Adipocyte (in vitro differentiated cells): ENCODE results near the gene CR1.

Experiments used
- DNase-seq: peaks from one replicate; pipeline ENCODE4 v3.0.0-alpha.2; 2015; ENCODE audit warnings: low read depth
- H3K27me3 ChIP-seq: replicated peaks from 2 replicates; pipeline ENCODE4 v1.7.0; 2013; ENCODE audit warnings: mild to moderate bottlenecking, low read length, moderate library complexity; ENCODE audit not compliant: control insufficient read depth, insufficient read depth
- H3K36me3 ChIP-seq: 2 replicates; pipeline ENCODE4 v1.7.0; 2013; ENCODE audit warnings: low read length, mild to moderate bottlenecking, moderate library complexity; ENCODE audit not compliant: control insufficient read depth, insufficient read depth, severe bottlenecking
- H3K4me1 ChIP-seq: 2 replicates; pipeline ENCODE4 v1.7.0; 2013; ENCODE audit warnings: mild to moderate bottlenecking, low read length, moderate library complexity; ENCODE audit not compliant: control insufficient read depth, insufficient read depth
- H3K4me3 ChIP-seq: 2 replicates; pipeline ENCODE4 v1.7.0; 2013; ENCODE audit warnings: mild to moderate bottlenecking, low read length, moderate library complexity
- H3K9ac ChIP-seq: 2 replicates; pipeline ENCODE4 v1.7.0; 2013; ENCODE audit warnings: mild to moderate bottlenecking, low read length, moderate library complexity
- H3K9me3 ChIP-seq: 2 replicates; pipeline ENCODE4 v1.7.0; 2013; ENCODE audit warnings: mild to moderate bottlenecking, low read length, moderate library complexity; ENCODE audit not compliant: control insufficient read depth

The CR1 gene

DNA sequence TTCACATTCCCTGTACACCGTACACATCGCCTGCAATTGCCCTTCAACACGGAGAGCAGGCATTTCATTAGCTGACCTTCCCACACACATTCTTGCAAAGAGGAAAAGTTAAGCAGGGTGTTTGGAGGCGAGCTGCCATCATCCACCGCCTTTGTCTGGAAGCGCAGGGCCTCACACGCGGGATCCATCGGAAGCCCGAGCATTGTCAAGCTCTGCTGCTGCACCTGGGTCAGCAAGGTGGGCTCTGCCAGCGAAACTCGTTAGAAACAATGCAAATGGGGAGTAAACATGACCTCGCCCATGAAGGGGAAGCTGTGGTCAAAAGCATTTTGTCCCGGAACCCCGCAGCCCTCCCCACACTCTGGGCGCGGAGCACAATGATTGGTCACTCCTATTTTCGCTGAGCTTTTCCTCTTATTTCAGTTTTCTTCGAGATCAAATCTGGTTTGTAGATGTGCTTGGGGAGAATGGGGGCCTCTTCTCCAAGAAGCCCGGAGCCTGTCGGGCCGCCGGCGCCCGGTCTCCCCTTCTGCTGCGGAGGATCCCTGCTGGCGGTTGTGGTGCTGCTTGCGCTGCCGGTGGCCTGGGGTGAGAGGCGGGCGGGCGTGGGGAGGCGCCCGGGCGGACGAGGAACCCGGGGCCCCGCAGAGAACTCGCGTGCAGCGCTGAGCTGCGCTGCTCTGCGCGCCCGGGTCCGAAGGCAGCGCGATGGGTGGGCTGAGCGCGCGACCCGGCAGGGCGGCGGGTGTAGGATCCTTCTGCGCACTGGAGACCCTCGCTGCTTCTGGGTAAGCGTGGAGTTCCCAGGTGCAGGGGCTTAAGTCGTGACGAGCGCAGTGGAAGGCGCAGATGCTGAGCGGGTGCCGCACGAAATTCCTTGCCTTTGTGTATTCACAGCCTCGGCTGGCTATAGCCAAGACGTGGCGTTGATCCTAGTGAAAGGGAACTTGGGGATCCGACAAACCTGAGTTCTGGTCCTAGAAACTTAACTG lies at the start of gene CR1:
Gene CR1, plus strand, starts transcription at position 357 of the 992 bp plus-strand sequence. Its CDS starts 111 bp downstream, at position 468.
- Histone ChIP-seq H3K4me1 (peaks cover 9% of the 10 kb centered on the region), H3K4me3 (peak within 1 kb of the TSS; percentile 45), H3K9me3 (no peaks in the 10 kb centered on the region), H3K9ac (no peak within 1 kb of the TSS), H3K36me3 (no peaks in the 10 kb centered on the region), H3K27me3 (peaks cover 62% of the 10 kb centered on the region)
- DNase-seq: peak; percentile 25

DNA sequence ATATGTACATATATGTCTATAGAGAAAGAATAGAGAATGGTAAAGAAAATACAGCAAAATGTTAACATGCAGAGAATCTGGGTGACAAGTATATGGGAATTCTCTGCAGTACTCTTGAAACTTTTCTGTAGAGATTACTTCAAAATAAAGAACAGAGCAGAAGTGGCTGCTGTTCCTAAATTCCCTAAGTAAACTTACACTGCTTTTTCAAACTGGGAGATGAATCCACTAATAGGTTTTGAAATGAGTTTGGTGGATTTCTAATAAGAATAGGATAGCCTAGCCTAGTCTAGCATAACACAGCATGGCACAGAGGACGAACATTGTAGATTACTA lies 42.3 kb upstream of the CR1 start:
- DNase-seq: no peak
- Histone ChIP-seq H3K27me3 (peaks cover 74% of the 10 kb centered on the region), H3K9me3 (peaks cover 3% of the 10 kb centered on the region), H3K36me3 (no peaks in the 10 kb centered on the region), H3K4me3 (peak overlapping the region; percentile 69), H3K4me1 (peaks cover 9% of the 10 kb centered on the region), H3K9ac (no peak overlapping the region)

DNA sequence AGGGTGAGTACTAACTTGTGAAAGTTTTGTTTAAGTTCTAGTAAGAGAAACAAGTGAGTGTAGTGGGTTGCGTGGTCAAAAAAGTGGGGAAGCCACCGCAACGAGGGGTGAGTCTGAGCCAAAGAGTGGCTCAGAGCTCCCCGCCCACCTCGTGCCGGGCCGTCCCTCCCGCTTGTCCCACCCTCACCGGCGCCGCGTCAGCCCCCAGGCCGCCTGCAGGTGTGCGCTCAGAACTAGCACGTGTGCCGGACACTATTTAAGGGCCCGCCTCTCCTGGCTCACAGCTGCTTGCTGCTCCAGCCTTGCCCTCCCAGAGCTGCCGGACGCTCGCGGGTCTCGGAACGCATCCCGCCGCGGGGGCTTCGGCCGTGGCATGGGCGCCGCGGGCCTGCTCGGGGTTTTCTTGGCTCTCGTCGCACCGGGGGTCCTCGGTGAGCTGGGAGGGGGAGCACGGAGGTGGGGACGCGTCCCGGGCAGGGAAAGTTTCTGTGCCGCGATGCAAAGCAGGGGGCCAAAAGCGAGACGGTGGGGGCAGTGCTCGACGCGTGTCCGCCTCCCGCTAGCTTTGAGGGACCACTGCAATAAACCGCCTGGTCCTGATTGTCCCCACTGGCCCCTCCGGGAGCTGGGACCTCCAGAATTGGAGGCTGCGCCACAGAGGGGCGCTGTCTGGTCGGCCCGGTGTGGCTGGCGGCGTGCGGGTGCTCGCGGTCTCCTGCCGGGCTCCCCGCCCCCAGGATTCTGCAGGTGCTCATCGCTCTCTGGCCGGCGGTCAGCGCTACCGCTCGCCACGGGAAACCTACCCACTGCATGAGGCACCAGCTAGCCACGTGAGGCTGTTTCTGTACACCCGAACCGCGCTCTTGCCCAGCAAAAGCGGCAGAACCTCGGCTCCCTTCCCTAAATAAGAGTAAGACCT lies 41.7 kb upstream of the CR1 start, which contains the start of gene CR2:
Gene CR2, plus strand, starts transcription at position 283 of the 919 bp plus-strand sequence. Its CDS starts 91 bp downstream, at position 374.
- peaks cover 74% of the 10 kb centered on the region for H3K27me3 ChIP-seq

DNA sequence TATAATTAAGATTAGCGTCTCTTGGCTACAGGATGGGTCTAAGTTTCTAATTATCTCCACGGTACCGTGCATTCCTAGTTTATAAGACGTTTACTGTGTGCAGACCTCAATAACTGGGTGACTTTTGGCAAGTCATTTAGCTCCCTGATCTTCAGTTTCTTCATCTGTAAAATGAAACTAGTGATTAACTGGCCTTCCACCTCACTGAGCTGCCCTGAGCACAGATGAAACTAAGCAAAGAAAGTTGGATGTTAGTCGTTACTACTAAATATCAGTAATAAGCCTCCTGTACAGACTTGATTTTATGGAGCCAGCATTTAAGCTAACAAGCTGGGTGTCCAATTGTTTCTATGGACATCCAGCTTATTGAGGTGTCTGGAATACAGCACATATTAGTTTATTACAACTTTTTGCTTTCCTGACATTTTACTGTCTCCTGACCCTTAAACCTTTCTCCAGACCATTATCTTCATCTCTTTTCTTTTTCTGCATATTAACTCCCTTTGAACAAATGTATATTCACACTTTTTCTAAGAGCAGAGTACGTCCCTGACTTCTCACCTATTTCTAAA lies 40.7 kb upstream of the CR1 start:
- Histone ChIP-seq H3K4me1 (peaks cover 9% of the 10 kb centered on the region), H3K9ac (no peak overlapping the region), H3K9me3 (peaks cover 3% of the 10 kb centered on the region), H3K36me3 (no peaks in the 10 kb centered on the region), H3K4me3 (peak overlapping the region; percentile 69), H3K27me3 (peaks cover 72% of the 10 kb centered on the region)
- no peak for DNase-seq

More for the DNA sequence above, 41.7 kb upstream of the CR1 start, which contains the start of gene CR2:
- peak; percentile 13 for DNase-seq
- H3K4me3 ChIP-seq: peak within 1 kb of the TSS; percentile 69
- H3K9me3 ChIP-seq: peaks cover 3% of the 10 kb centered on the region
- H3K36me3 ChIP-seq: no peaks in the 10 kb centered on the region
- peaks cover 9% of the 10 kb centered on the region for H3K4me1 ChIP-seq
- no peak within 1 kb of the TSS for H3K9ac ChIP-seq

DNA sequence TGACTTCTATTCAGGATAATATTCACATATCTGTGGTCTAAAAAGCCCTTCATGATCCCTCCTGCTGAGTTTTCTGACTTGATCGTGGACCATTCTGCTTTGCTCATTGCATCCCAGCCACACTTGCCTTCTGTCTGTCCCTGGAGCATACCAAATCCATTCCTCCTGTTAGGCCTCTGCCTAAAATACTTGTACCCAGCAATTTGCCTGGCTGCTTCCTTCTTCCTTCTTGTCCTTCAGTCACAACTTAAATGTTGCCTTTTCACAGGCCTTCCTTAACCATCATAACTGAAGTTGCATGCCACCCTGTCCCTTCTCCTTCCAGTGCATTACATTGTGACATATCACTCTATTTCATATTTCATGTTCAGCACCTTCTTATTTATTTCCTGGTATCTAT lies 37.5 kb upstream of the CR1 start:
- H3K4me1 ChIP-seq: peaks cover 18% of the 10 kb centered on the region
- H3K27me3 ChIP-seq: peaks cover 54% of the 10 kb centered on the region
- DNase-seq: no peak
- no peak overlapping the region for H3K4me3 ChIP-seq
- no peaks in the 10 kb centered on the region for H3K36me3 ChIP-seq
- no peaks in the 10 kb centered on the region for H3K9me3 ChIP-seq
- H3K9ac ChIP-seq: no peak overlapping the region

DNA sequence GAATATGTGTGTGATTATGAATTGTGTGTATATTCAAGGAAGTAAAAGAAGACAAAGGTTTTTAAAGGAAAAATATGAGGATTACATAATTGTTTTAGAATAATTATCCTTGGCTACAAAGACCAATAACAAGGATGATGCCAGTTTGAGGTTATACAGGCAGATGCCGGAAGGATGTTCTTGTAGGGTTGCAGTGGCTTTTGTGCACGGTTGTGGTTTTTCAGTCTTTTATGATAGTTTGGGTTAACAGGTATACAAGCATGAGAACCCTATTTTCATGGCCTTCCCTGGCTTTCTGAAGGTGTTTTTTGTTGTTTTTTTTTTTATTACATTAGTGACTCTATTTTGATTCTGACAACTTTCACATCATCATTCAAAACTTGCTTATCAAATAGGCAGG lies 36.9 kb upstream of the CR1 start:
- Histone ChIP-seq H3K4me1 (peaks cover 19% of the 10 kb centered on the region), H3K27me3 (peaks cover 51% of the 10 kb centered on the region)

DNA sequence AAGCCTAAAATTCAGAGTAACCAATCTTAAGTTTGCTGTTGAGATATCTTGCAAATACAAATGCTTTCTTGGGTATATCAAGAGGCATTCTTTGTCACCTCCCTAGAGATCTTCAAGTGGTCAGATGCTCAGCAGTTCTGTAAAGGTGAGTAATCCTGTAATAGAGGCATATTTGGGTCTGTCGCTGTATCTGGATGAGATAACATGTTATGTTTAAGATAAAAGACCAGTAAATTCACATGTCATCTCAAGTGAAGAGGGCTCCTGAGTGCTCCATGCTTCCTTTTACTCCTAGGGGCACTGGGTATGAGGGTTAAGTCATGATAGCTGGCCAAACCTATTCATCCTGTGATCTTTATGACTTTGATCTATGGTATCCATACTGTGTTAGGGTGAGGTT lies 34.3 kb upstream of the CR1 start:
- Histone ChIP-seq H3K4me1 (peaks cover 10% of the 10 kb centered on the region), H3K36me3 (no peaks in the 10 kb centered on the region), H3K27me3 (peaks cover 36% of the 10 kb centered on the region), H3K9ac (no peak overlapping the region), H3K4me3 (no peak overlapping the region), H3K9me3 (no peaks in the 10 kb centered on the region)
- DNase-seq: no peak

More for the DNA sequence above, 36.9 kb upstream of the CR1 start:
- no peak overlapping the region for H3K9ac ChIP-seq
- no peak overlapping the region for H3K4me3 ChIP-seq
- DNase-seq: no peak
- no peaks in the 10 kb centered on the region for H3K36me3 ChIP-seq
- H3K9me3 ChIP-seq: no peaks in the 10 kb centered on the region

DNA sequence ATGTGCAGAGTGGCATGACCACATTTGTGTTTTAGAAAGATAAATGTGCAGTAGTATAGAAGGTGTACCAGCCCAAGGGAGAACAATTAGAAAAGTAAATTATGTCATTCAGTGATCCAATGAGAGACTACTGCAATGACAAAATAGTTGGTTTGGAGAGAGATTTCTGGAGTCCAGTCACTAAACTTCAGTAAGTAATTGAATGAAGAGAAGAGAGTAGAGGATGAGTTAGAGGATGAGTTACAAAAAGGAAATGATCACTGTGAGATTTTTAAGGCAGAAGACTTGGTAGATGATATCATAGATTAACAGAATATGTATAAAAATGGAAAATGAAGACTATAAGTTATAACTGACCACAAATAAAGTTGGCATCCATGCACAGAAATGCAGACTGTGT lies 33.4 kb upstream of the CR1 start:
- no peaks in the 10 kb centered on the region for H3K36me3 ChIP-seq
- peaks cover 38% of the 10 kb centered on the region for H3K27me3 ChIP-seq
- no peaks in the 10 kb centered on the region for H3K9me3 ChIP-seq
- no peak overlapping the region for H3K9ac ChIP-seq
- H3K4me1 ChIP-seq: peaks cover 10% of the 10 kb centered on the region
- DNase-seq: no peak
- no peak overlapping the region for H3K4me3 ChIP-seq

DNA sequence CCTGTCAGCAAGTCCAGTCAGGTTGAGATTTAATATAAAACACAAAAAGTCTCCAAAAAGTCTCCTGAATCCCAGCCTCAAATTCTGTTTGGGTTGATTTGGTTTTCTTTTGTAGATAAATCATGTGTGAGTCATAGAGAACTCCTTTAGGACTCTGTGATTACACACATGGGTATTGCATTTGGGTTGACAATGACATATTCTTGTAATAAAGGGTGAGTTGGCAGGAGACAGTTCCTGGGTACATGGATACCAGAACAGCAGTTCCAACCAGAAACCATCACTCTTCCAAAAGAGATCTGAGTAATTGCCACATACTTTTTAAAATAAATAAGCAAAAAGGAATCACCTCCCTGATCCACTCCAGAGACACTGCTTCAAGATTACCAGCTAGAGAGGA lies 32.9 kb upstream of the CR1 start:
- Histone ChIP-seq H3K27me3 (peaks cover 40% of the 10 kb centered on the region), H3K4me3 (no peak overlapping the region), H3K36me3 (no peaks in the 10 kb centered on the region), H3K9ac (no peak overlapping the region), H3K9me3 (no peaks in the 10 kb centered on the region), H3K4me1 (peaks cover 10% of the 10 kb centered on the region)
- no peak for DNase-seq

DNA sequence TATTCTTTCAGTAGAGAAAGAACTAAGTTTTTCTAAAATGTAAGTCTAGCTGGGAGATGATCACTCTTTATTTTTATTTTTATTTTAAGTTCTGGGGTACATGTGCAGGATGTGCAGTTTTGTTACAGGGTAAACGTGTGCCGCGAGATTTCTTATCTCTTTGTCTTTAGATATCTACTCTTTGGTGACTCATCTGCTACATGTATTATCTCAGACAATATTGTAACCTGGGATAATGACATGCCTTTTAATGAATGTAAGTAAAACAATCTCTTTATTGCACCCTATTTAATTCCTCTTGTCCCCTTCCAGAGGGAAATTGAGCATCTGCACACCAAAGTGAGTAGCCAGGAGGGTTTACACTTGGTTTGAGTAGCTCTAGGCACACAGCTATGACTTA lies 32.4 kb upstream of the CR1 start:
- Histone ChIP-seq H3K36me3 (no peaks in the 10 kb centered on the region), H3K4me1 (peaks cover 10% of the 10 kb centered on the region), H3K4me3 (no peak overlapping the region), H3K9me3 (no peaks in the 10 kb centered on the region), H3K9ac (no peak overlapping the region), H3K27me3 (peaks cover 45% of the 10 kb centered on the region)
- no peak for DNase-seq

DNA sequence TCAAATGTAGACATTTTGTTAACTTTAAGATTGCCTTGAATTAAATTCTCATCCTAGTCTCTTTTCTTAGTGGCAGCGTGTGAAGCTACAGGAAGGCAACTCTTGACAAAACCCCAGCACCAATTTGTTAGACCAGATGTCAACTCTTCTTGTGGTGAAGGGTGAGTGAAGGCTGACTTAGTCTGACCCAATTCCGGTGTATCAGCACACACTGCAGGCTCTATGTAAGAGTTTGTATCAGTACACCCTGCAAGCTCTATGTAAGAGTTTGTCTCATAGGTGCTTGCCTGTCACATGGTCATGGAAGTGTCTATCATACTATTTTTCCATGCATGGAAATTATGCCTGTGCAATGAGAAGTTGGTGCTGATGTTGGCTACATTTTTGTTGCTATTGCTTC lies 25.0 kb upstream of the CR1 start:
- H3K36me3 ChIP-seq: no peaks in the 10 kb centered on the region
- H3K9me3 ChIP-seq: peaks cover 3% of the 10 kb centered on the region
- H3K4me1 ChIP-seq: no peaks in the 10 kb centered on the region
- no peak overlapping the region for H3K4me3 ChIP-seq
- no peak overlapping the region for H3K9ac ChIP-seq
- no peak for DNase-seq
- H3K27me3 ChIP-seq: peaks cover 78% of the 10 kb centered on the region
